NCI-H2081 treated with DMSO at 0.1 percent for 48 hours (cell line): ENCODE measurements around the gene ZMYM4.

Source experiments
- DNase-seq: peaks from one replicate; lab custom pipeline; 2025; lab: John Stamatoyannopoulos, UW

Gene ZMYM4

GRCh38 chr1:35406103-35406502 lies 137.6 kb downstream of the ZMYM4 start:
- DNase-seq = no peak

DNA sequence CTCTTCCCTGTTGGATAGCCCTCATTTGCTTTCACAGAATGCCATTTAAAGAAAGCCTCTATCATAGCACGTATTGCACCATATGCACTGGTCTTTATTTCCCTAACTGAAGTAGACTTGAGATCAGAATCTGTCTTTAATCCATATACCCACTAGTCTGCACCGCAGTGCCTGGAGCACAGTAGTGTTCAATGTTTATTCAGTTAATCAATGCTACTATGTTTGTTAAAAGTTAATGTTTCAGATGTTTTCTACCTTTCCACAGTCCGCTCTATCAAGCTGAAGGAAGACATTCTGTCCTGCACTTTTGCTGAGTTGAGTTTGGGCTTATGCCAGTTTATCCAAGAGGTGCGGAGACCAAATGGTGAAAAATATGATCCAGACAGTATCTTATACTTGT lies 139.2 kb downstream of the ZMYM4 start:
- no peak for DNase-seq

DNA sequence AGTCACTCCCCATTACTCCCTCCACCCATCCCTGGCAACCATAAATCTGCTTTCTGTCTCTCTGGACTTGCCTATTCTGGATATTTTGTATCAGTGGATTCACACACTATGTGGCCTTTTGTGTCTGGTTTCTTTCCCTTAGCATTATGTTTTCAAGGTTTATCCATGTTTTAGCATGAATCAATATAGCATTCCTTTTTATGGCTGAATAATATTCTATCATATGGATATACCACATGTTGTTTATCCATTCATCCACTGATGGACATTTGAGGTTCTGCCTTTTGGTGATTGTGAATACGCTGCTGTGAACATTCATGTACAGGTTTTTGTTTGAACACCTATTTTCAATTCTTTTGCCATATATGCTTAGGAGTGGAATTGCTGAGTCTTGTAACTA lies 140.4 kb downstream of the ZMYM4 start:
- no peak for DNase-seq

DNA sequence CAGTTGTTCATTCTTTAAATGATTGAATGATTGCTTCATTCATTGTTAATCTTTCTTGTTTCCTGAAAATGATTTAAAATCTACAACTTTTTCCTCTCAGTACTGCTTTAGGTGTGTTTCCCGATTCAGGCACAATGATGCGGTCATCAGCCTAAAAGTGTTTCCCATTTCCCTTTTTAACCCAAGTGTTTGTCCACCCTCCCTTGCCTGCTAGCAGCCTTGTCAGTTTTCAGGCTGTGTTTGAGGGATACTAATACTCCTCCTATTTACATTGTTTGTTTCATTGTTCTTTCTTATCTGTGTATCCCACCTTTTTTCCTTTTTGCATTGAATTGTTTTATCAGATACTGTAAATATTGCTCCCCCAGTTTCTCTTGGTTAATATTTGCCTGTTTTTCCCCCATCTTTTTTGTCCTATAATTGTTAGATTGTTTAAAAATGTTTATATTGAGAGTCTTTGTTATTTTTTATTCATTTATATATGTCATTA lies 157.6 kb downstream of the ZMYM4 start:
- DNase-seq = no peak

- no peak for DNase-seq
Observed at GRCh38 chr1:35428360-35428759, 159.9 kb downstream of the ZMYM4 start.

- DNase-seq = no peak
Observed at GRCh38 chr1:35430762-35431161, 162.3 kb downstream of the ZMYM4 start.

GRCh38 chr1:35431173-35431599 lies 162.7 kb downstream of the ZMYM4 start:
- no peak for DNase-seq

- no peak for DNase-seq
Observed at GRCh38 chr1:35432231-35432630, 163.7 kb downstream of the ZMYM4 start.

- DNase-seq = no peak
Observed at GRCh38 chr1:35433714-35434113, 165.2 kb downstream of the ZMYM4 start.

- DNase-seq = no peak
Observed at GRCh38 chr1:35434703-35435102, 166.2 kb downstream of the ZMYM4 start.

- no peak for DNase-seq
Observed at GRCh38 chr1:35436078-35436477, 167.6 kb downstream of the ZMYM4 start.

DNA sequence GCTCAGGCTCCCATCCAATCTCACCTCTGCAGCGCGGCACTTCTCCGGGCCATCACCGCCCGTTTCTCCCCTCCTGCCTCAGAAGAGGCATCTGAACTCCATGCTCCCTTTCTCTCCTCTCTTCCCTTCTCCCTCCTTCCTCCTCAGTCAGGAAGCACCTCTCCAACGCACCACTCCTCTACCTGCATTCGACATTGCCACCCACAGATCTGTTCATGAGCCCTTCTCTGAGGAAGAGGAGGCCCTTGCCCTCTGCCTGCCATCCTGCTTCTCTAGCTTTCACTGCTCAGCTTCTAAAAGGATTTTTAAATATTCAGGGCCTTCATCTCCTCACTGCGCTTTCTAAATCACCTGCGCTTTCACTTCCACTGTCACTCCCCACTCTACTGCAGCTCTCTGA lies 168.7 kb downstream of the ZMYM4 start:
- no peak for DNase-seq

DNA sequence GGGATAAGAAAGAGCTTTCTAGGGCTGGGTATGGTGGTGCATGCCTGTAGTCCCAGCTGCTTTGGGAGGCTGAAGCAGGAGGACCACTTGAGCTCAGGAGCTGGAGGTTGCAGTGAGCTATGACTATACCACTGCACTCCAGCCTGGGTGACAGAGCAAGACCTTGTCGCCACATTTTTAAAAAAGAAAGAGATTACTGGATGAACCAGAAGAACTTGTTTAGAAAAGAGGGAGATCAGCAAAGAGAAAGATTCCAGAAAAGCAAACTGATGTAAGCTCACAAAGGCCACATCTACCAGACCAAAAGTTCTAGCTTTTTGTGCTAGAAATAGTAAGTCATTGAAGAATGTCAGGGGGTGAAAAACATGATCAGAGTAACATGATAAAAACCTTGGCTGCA lies 171.1 kb downstream of the ZMYM4 start:
- DNase-seq = no peak

GRCh38 chr1:35441926-35442579 lies 173.5 kb downstream of the ZMYM4 start:
- no peak for DNase-seq

DNA sequence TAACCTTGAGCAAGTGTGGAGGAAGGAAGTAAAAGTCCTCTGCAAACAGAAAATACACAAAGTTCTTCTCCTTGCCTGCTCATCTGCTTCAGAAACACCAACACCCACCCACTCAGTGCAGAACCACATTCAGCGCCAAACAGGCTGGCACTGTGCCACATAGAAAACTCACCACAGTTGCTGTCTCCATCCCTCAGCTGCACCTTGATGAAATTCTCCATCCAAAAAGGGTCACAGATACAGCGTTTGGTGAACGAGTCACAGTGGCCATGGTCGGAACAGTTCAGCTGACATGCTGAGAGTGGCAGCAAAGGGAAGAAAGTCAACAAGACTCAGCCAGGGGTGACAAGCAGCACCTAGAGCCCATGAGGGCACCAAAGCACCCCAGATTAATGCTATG lies 174.2 kb downstream of the ZMYM4 start:
- DNase-seq = no peak

- no peak for DNase-seq
Observed at GRCh38 chr1:35443768-35444518, 175.4 kb downstream of the ZMYM4 start.

DNA sequence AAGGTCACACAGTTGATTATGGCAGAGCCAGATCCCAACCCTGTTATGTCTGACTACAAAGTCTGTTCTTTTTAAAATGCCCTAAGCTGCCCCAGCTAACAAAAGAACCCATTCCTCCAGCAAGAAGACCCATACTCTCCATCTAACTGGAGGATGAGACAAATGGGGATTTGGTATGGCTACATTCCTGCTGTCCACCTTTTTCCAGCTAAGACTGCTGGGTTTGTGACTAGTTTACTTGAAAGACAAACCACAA lies 175.9 kb downstream of the ZMYM4 start:
- DNase-seq = no peak

- DNase-seq = no peak
Observed at GRCh38 chr1:35447278-35447677, 178.8 kb downstream of the ZMYM4 start.

GRCh38 chr1:35448344-35448801 lies 179.9 kb downstream of the ZMYM4 start:
- DNase-seq = no peak

DNA sequence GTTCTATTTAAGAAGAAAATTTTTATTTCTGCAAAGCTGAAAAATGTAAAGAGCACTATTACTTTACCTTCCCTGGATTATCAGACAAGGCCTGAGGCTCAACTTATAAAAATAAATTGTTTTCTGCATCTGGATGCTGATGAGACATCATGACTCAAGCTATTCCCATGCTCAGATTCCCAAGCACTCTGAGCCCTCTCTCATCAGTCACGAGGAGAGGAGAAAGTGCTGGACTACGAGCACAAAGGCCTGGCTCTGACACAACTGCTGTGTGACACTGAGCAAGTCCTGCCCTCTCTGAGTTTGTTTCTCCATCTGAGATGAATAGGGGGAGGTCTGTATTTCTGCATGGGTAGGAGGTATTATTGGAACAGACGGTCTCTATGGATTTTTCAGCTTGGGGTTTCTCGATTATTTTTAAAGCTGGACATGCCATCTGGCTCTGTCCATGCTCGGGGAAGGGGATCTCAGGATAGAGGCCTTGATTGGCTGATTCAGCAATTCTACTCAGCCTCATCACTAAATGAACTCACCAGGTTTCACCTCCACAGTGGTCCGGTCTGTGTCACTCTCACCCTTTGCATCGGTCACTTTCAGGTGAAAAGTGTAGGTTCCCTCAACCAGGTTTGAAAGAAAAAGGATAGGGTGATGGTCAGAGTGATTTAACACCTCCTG lies 181.0 kb downstream of the ZMYM4 start:
- no peak for DNase-seq

GRCh38 chr1:35451125-35451528 lies 182.6 kb downstream of the ZMYM4 start:
- DNase-seq = no peak

- no peak for DNase-seq
Observed at GRCh38 chr1:35452106-35452774, 183.7 kb downstream of the ZMYM4 start.

DNA sequence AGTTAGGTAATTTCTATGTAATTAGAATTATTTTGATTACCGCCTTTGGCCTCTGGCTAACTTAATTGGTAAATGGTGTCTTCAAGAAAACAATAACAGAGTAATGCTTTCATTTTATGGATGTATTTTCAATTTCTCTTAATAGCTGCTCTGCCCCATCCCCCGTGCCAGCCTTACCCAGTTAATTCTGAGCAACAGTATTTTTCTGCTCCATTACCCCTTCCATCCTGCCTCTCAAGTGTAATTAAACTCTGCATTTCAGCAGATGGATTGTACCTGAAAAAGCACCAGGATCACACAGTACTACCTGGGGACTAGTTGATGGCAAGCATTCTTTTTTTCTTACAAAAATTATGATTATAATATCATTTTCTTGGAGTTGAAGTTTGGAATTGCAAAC lies 184.5 kb downstream of the ZMYM4 start:
- no peak for DNase-seq
